ENCODE measurements around the gene CLIC5.

CLIC5 gene

DNA sequence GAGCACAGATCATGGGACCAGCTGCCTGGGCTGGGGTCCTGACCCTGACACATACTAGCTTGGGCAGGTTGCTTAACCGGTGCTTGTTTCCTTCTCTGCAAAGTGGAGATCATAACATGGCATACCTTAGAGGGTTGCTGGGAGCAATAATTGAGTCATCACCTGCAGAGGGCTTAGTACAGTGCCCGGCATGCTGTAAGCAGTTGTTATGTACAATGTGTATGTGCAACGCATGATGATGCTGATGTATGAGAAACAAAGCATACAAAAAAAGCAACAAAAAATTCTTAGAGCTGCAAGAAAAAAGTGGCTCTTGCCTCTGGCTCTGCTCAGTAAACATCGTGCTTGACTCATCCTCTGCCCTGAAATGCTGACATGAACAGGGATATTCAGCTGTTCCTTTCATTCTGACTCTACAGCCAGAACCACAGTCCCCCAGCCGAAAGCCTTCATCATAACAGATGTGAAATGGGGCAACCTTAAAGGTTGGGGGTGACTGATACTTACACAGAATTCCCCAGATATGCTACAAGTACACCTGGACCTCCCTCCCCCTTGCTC is 91.7 kb downstream of the CLIC5 start:
- DNase-seq = no peak

DNA sequence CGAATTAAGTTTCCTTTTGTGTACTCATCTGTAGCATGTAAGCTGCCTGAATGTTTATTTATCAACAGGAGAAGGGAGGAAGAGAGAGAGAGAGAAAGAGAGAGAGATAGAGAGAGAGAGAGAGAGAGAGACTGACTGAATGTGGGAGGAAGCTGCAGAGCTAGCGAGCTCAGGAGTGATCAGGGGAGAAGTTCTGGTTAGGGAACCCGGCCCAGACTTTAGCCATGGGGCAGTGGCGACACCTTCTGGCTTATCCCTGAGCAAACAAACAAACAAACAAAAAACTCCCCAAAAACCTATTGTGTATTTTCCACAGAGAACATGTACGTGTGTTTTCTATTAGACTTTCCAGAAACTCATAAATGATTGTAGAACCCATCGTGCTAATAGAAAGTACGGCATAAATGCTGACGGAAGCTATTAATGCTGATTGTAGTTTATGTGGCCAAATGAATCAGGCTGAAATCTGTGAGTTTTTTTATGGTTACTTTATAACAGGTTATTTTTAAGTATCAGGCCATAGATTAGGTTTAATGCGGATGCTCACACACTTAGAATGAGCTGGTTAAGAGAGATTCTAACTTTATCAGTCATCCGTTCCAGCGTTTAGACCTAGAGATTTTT is 92.8 kb downstream of the CLIC5 start:
- peak; percentile 84 for DNase-seq

DNA sequence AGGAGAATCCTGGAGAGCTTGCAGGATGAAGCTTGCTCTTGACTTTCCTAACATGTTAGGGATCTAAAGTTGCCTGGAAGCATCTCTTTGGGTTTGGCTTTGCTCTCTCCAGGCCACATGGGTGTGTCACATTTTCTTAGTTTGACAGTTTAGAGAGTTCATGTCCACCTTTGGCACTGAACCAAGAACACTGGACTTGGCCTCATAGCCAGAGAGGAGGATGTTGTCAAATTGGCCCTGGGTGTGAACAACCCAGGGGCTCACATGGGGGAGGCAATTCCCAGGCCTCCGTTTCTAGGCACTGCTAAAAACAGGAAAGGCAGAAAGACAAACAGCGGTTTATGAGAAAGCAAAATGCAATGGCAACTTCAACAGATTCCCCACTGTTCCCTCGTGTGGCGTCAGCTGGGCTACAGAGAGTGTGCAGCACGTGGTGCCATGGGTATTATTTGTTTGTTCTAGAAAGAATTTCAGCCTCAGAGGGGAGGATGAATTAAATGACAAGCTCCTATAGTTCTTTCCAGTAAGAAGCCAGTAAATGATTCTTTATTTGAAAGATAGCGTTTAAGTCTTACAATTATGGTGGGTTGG is 93.9 kb downstream of the CLIC5 start:
- no peak for DNase-seq

DNA sequence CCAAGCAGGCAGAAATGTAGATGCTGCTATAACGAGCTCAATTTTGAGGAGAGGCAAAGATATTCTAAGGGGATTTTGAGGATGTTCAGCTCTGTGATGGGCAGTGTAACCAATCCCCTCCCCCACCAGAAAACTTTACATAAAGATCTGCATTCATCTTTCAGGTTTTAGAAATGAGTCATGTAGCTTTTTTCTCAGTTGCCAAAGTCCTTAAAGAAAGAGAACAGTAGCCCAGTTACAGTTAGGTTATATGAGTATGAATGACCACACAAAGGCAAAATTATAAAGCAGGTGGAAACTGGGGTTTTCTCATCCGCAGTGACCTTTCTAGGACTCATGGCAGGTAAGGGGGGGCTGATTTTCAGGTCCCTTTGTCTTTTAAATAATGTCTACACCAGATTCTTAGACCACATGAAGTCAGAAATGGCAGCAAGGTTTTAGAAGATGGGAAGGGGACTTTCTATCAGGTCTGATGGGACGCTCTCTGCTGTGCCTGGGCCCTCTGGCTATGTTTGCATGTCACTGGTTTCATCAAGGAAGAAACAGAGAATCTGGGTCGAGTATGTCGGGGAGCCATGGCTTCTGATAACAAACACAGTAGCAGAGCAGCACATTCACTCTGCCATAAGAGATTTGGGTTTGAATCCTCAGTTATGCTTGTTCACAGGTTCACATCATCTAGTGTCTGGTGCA is 94.7 kb downstream of the CLIC5 start:
- DNase-seq = no peak

DNA sequence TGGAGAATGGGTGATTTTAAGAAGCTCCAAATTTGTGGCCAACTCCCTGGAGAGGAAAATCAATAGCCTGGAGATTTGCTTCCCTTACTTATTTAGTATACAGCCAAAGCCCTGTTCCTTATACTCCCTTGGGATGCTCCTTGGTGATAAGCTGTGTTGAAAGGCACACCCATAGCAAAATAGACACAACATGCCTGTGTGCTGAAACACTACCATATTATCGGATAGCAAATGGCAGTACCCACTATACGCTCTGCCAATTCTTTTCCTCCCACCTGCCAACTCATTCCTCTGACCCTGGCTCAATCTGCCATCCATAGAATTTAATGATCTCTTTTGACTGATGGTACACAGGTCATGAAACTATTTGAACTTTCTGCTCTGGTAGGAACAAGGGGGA is 98.2 kb downstream of the CLIC5 start:
- no peak for DNase-seq

DNA sequence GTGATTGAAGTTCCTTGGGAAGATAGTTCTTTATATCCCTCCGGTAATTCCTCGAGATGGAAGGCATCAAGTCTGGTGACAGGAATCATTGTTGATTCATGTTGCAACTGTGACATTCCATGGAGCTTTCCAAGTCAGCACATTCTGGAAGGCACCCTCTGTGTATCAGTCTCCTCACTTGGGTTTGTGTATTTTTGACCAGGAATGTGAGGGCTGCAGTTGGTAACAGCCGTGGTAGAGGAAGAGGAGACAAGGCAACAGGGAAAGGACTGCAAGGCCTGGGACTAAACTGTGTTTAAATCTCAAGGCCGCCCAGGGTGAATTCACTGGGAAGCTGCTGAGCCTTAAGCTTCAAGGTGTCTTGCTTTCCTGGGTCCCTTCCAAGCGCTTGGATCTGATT is 99.0 kb downstream of the CLIC5 start:
- DNase-seq = no peak

DNA sequence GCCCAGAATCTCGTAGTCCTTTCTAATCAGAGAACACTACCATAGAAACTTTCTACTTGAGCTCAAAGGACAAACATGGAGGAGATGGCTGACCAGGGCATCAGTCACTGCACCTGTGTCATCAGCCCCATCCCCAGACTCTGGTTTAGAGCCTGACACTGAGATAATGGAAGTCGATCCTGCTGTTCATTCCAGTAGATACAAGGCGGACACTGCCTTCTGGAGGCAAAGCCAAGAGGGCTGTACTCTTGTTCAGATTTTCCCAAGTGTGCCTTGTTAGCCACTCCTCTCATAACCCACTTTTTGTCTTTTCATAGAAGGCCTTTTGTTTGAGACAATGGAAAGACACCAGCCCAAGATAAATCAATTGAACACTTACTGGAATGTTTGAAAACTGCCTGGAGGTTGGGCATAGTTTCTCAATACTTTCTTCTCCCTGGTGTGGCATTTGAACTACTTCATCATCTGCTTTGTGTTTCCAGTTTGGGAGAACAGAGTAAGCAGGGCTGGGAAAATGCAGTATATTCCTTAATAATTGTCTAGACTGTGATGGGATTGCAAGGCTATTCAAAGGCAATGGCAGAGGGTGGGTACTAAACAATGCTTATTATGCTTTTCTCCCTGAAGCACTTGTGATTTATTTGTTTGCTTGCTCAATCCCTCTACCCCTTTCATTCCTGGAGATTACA is 99.7 kb downstream of the CLIC5 start:
- no peak for DNase-seq

DNA sequence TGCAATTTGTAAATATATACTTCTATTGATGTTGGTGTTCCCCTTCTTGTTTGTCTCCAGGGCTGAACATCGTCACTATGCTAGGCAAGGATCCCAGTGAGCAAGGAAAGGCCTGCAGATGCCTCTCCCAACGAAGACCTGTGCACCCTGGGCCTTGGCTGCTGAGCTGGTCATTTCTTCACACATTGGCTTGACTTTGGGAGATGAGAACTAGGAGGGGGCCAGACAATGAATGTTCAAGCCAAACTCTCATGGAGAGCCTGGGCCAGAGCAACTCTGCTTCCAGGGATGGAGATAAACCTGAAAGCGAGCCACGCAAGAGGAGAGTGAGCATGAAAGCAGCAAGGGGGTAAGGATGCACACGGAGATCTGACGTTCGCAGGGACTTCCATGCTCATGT is 104.0 kb downstream of the CLIC5 start:
- DNase-seq = no peak

DNA sequence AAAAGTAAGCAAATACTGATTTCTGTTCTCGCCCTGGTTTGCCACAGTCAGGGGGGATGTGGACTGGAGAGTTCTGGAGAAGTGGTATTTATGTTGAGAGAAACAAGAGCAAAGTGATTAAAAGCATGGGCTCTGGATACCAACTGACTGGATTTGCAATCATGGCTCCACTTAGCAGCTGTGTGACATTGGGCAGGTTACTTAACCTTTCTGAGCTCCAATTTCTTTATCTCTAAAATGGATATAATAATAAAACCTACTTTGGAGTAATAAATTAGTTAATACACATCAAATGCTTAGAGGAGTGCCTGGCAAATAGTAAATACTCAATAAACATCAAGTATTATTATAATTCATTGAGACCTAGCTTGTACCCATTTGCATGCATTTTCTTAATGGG is 111.7 kb downstream of the CLIC5 start:
- no peak for DNase-seq

DNA sequence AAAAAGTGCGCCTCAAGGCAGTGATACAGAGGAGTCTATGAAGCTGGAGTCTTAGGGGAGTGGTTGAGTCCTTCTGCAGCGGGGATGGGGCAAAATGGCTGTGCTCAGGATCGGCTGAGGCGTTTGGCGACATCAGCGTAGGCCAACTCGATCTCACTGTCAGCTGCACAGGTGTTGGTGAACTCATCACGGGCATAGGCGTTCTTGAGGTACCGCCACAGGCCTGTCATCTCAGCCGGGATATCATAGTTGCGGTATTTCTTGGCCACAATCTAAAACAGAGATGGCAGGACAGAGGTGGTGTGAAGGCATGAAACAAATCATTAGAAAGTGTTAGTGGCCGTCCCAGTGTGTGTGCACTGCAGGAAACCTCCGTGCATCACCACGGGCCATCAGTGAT is 112.7 kb downstream of the CLIC5 start:
- DNase-seq = no peak

DNA sequence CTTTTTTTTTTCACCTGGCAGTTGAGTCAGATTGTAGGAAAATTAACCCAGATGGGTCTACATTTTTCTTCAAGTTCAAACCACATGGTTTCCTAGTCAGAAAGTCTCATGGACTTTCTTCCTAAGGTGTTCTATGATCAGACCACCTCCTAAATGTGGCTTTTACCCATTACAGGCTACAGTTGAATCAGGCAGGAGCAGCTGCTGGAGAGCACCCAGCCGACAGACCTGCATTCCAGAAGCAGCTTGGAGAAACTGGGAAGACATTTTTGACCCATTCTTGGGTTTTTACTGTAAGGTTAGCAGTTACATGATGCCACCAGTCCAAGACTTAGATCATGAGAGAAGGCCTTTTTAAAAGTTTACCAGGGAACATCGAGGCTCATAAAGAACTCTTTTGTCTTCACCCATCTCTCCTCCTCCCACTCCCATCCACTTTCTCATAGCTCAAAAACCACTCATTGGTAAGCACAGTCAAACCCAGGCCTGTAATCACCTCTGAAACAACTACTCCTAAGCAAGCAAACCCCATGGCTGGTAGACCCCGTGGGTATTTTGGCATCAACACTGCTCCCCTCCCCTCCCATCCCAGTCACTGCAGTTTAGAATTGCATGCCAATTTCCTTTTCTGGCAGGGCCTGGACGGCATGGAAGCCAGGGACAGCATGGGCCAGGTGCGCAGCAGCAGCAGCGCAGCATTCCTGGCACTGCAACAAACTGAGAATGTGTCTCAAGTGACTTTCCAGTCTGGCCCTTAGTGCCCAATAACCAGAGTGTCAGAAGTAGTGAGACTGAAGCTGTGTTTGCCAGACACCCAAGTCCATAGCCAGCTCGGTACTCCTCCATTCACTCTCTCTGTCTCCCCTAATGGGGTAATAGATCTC is 113.7 kb downstream of the CLIC5 start:
- no peak for DNase-seq

DNA sequence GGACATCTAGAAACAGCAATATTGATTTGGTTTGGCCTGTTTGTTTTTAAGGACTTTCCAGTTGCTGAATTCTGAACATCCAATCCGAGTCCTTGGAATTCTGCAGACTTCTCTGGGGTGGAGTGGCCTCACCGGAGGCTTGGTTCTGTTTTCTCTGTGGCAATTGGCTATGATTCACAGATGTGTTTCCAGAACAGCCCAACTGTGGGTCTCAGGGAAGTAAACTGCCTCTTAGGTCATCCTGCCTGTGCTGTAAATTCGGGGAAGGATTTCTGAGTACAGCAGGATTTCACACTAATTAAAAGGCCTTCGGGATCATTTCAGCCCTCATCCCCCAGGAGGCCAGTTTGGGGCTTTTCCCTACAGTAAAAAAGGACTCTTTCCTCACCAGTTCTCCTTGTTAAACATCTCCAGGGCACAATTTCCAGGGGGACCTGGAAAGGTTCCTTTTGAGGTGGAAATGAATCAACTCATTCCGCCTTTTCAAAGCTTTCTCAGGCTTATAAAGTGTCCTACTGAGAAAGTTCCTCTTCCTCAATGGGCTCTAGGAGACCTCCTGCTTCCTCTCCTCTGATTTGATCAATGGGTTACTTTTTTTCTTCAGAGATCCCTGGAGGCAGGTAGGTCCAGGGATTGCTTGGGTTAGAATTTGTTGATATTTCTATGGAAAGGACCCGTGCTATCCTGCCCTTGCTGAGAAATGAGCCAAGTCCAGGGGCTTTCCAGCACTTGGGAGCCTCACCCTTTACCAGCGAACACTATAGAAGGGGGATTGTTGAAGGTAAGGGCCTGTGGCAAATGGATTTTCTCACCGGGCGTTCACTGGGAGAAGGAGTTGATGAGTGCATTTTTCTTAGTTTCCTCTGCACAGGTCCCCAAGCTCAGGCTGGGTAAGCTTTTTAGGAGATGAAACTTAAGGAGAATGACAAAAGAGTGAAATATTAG is 114.6 kb downstream of the CLIC5 start:
- no peak for DNase-seq

DNA sequence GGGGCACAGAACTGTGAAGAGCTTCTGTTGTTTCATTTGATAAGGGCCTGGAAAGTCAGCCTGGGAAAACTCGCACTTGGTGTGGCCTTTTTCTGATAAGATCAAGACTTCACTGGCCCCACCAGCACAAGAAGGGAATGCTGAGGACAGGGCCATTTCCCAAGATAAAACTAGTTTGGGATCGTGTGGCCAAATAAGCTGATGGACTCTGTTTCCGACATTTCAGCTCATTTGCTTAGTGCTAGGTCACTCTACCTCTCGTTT is 116.0 kb downstream of the CLIC5 start:
- no peak for DNase-seq

DNA sequence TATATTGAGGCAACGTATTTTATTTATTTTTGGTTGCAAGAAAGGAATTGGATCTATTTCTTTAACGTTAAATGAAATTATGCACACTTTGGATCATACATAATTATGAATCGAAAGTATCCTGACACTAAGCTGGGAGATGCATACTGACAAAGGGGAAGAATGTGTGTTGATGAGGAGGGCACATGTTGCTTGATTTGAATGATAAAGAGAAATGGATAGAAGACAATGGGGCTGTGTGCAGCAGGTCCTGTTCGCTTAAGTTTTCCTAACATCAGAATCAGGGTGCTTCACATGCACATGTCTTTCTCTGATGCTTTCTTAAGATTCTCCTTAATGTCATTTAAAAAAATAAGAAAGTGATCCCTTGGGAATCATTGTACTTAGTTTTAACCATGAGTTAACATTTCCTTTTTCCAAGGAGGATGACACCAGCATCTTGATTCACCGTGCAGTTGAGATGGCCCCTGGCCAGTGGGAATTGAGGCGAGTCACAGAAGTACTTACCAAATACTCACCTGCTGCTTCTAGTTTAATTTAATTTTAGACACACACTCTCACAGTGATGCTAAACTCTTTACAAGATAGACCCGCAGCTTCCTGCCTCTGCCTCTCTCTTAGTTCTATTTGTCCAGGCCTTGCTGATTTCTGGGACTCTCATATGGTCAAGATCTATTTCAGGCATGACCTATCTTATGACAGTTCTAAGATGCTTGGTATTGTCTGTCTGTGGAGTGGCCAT is 116.5 kb downstream of the CLIC5 start:
- DNase-seq = no peak

DNA sequence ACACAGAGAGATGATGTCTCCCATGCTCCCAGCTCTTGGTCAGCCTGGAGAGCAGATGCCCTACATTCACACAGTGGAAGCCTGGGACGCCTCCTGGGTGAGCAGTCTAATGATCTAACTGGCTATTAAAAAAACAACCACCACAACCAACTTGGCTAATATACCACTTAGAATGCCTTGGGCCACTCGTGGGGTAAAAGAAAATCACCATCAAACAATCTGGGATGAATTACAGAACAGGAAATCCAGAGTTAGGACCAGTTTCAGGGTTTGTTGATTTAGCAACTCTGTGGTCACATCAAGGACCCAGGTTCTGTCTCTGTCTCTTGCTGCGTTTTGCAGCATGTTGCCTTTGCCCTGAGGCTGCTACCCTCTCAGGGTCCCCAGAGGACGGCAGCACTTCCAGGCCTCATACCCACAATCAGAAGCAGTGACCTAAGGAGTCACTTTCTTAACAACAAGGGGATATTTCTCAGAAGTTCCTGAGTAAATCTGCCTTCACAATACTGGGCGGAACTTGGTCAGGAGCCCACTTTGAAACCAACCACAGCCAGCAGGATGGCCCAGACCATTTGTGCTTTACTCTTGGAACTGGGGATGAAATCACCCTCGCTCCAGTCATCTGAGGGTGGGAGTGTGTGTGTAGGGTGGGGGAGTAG is 118.7 kb downstream of the CLIC5 start:
- DNase-seq = peak; percentile 37

DNA sequence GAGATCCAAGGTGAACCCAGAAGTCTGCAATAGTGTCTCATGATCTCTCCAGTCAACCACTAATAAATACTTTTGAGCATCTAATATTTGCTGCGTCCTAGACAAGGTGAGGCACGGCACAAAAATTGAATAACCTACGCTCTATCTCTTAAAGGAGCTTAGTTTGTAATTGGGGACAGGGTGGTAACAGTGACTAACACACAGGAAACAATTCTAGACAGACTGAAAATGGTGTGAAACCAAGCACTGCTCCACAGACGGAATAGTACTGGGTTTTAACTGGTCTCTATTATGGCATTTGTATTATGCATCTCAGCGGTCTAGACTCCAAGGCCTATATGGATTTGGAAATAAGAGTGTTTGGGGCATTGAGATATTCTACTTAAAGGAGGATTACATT is 120.1 kb downstream of the CLIC5 start:
- DNase-seq = no peak

DNA sequence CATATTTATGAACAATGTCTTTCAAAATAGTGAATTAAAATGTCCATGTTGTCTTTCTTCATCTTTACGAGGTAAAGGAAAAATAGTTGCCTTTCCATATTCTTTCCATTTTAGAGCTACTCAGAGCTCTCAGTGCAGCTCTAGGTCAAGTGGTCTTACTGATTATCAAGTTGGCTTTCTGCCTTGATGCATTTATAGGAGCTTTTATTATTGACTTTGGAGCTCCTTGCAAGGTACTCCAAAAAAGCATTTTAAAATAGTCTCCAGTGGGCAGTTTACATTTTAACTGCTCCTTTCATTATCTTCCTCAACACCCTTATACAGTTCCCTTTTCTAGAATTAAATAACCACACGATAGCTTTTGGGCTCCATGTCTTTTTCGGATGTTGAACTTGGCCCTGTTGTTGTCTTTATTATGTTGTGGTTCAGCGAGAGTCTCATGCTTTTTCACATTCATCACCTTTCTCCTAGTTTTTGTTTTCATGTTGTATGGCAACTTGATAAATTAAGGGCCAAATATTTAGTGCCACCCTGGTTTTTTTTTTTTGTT is 122.9 kb downstream of the CLIC5 start:
- DNase-seq = peak; percentile 50

DNA sequence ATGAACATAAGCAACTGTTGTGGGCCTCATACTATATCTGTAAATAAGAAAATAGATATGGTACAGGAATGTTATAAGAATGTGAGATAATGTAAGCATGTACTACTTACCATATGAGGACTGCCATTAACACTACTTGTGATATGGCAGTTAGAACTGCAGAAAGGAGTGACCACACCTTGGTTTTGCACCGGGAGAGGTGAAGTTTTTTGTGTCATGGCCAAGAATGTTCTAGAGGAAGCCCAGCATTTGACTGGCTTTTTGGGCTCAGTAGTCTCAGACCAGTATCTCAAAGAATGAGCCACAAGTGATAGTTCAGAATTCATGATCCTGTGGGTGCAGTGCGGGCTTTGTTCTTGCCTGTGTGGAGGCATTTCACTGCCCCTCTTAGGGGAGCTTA is 123.5 kb downstream of the CLIC5 start:
- no peak for DNase-seq

DNA sequence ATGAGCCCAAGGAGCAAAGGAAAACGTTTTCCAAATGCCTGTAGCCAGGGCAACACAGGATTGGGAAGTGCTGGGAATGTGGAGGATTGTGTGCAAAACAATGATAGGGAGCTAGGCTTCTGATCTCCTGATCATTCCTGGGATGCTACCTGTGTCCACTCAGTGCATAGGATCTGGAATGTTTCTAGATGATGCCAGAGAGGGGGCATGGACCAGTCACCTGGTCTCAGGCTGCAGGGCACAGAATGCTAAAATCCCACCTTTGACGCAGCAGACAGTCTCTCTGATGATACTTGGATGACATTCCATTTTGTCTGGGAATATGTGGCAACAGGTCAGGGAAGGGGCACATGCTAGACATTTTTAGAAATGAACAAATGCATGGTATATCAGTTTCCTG is 128.9 kb downstream of the CLIC5 start:
- no peak for DNase-seq

DNA sequence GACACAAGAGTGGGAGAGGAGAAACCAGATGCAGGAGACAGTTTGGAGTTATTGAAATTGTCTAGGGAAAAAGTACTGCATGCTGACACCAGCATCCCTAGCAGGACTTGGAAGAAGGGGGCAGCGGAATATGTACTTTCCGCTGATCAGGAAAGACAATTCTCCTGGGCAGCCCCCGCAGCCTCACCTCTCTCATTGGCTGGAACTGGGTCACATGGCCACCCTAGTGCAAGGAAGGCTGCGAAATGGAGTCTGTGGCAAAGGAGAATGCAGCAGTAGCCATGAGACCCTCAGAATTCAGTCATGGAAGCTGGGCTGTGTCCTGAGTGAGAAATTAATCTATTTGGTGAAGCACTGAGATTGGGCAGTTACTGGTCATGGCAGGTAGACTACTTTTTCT is 131.3 kb downstream of the CLIC5 start:
- no peak for DNase-seq
